K562 (cell line): ENCODE measurements around the gene ACTBL2. TPM values are rescaled to one million over a fixed set of nuclear protein-coding genes. Genes with fewer than 3 reads are reported as not detected.

Experiments
- ATAC-seq: fragments of 200-7000 bp; cut with Tn5 transposase; 3 replicates; pipeline ENCODE4 v1.9.1; 2020; ENCODE audit warnings: moderate library complexity
- BruUV-seq: library from RNA; stranded (reverse); fragments of 400-500 nt; replicated peaks from 2 replicates; lab custom pipeline; 2021; lab: Mats Ljungman, UMichigan
- CTCF ChIA-PET: fragments of 300-600 bp; formaldehyde crosslinking; extraction: SDS; loops from one replicate; lab custom pipeline; 2021; ENCODE audit warnings: low intra/inter-chr PET ratio; lab: Yijun Ruan, JAX
- POLR2A ChIA-PET: fragments of 300-600, 350-650 bp; sonication (Branson Sonifier 250); formaldehyde crosslinking; extraction: SDS; loops from one replicate; lab custom pipeline; 2021; ENCODE audit warnings: antibody characterized with exemption, inconsistent platforms; lab: Yijun Ruan, JAX
- DNase-seq, 4 experiments: peaks; one replicate each; pipeline versions ENCODE4 v3.0.0 to v3.0.0-alpha.2; 2011 to 2018; ENCODE audit warnings: low spot score in 3 of 4, mixed read lengths in 3 of 4; ENCODE audit errors: extremely low read depth in 1 of 4
- FAIRE-seq: peaks from 2 replicates; lab custom pipeline; 2011; peaks lifted over from hg19 to GRCh38; lab: Jason Lieb, UNC
- H2AFZ ChIP-seq: 2 replicates; pipeline ENCODE4 v1.6.0; 2011; ENCODE audit warnings: low read depth, low read length, control low read depth, inconsistent platforms
- H3K27ac ChIP-seq: fragments of 200-600 bp; 3 replicates; pipeline ENCODE4 v1.8.0; 2011; ENCODE audit warnings: low read depth, mild to moderate bottlenecking, control low read depth, inconsistent platforms, low read length, moderate library complexity, mixed read lengths; ENCODE audit errors: extremely low read depth
- H3K27me3 ChIP-seq, 2 experiments: fragments of 300-600 bp in 1 of 2; 2 replicates in 1 of 2; 3 replicates in 1 of 2; pipeline versions ENCODE4 v1.6.0 to v1.8.0; 2011; ENCODE audit warnings: inconsistent platforms in 2 of 2, low read length in 2 of 2, mild to moderate bottlenecking in 1 of 2, mixed read lengths in 1 of 2, moderate library complexity in 1 of 2; ENCODE audit not compliant: control insufficient read depth in 2 of 2, insufficient read depth in 2 of 2
- H3K36me3 ChIP-seq: fragments of 300-600 bp; 3 replicates; pipeline ENCODE4 v1.8.0; 2011; ENCODE audit warnings: mild to moderate bottlenecking, low read length, inconsistent platforms; ENCODE audit not compliant: control insufficient read depth, insufficient read depth
- H3K4me1 ChIP-seq, 2 experiments: fragments of 200-600 bp in 1 of 2; replicated peaks in 1 of 2; 2 replicates in 1 of 2; 3 replicates in 1 of 2; pipeline versions ENCODE4 v1.5.1 to v1.8.0; 2011; ENCODE audit warnings: inconsistent platforms in 2 of 2, low read length in 2 of 2, mild to moderate bottlenecking in 1 of 2, mixed read lengths in 1 of 2, moderate library complexity in 1 of 2; ENCODE audit not compliant: control insufficient read depth in 2 of 2, insufficient read depth in 2 of 2
- H3K4me2 ChIP-seq: 2 replicates; pipeline ENCODE4 v1.6.1; 2011; ENCODE audit warnings: low read length, control low read depth, inconsistent platforms, mixed read lengths; ENCODE audit not compliant: insufficient read depth
- H3K4me3 ChIP-seq: fragments of 200-600 bp; sonication (generic), shearing (Covaris generic); 2 replicates; pipeline ENCODE4 v1.5.1; 2016; ENCODE audit warnings: control low read depth, inconsistent platforms
- H3K79me2 ChIP-seq: fragments of 200-600 bp; 3 replicates; pipeline ENCODE4 v1.8.0; 2011; ENCODE audit warnings: low read length, inconsistent platforms; ENCODE audit not compliant: control insufficient read depth, insufficient read depth
- H3K9ac ChIP-seq, 2 experiments: 2 replicates each; pipeline versions ENCODE4 v1.6.0 to v1.6.1; 2011; ENCODE audit warnings: low read depth in 2 of 2, low read length in 2 of 2, control low read depth in 1 of 2, inconsistent platforms in 1 of 2, mild to moderate bottlenecking in 1 of 2, mixed read lengths in 1 of 2; ENCODE audit not compliant: insufficient read depth in 1 of 2
- H3K9me1 ChIP-seq: one replicate; pipeline ENCODE4 v1.6.0; 2011; ENCODE audit warnings: inconsistent platforms, mild to moderate bottlenecking, low read length, moderate library complexity; ENCODE audit not compliant: control insufficient read depth, insufficient read depth
- H3K9me3 ChIP-seq: replicated peaks from 2 replicates; pipeline ENCODE4 v1.5.1; 2011; ENCODE audit warnings: low read depth, low read length, inconsistent platforms; ENCODE audit not compliant: control insufficient read depth, insufficient read depth
- H4K20me1 ChIP-seq: replicated peaks from 2 replicates; pipeline ENCODE4 v1.6.1; 2011; ENCODE audit warnings: low read length, inconsistent platforms, mixed read lengths; ENCODE audit not compliant: control insufficient read depth, insufficient read depth
- ARNT ChIP-seq, 2 experiments: fragments of 450-650 bp; IDR thresholded peaks; 2 replicates each; pipeline ENCODE4 v1.6.1; 2016; ENCODE audit warnings: mild to moderate bottlenecking in 1 of 2
- BACH1 ChIP-seq: fragments of 200-800 bp; sonication (Bioruptor generic); IDR thresholded peaks from 2 replicates; pipeline ENCODE4 v1.6.1; 2016; ENCODE audit warnings: missing genetic modification characterization, missing compliant biosample characterization
- CAMTA2 ChIP-seq: fragments of 250-450 bp; sonication (Bioruptor Pico); conservative IDR thresholded peaks from 2 replicates; pipeline ENCODE4 v1.5.1; 2022
- CBFA2T3 ChIP-seq: fragments of 450-650 bp; IDR thresholded peaks from 2 replicates; pipeline ENCODE4 v1.6.1; 2017
- DPF2 ChIP-seq: fragments of 450-650 bp; IDR thresholded peaks from 2 replicates; pipeline ENCODE4 v1.6.1; 2016
- GABPA ChIP-seq: fragments of 200-800 bp; sonication (Bioruptor generic); conservative IDR thresholded peaks from 2 replicates; pipeline ENCODE4 v1.6.1; 2016; ENCODE audit warnings: low read depth, missing genetic modification characterization, missing compliant biosample characterization
- HDAC8 ChIP-seq: fragments of 450-650 bp; IDR thresholded peaks from 2 replicates; pipeline ENCODE4 v1.6.1; 2016; ENCODE audit warnings: mild to moderate bottlenecking, missing genetic modification characterization, moderate library complexity, missing compliant biosample characterization
- MAFG ChIP-seq: fragments of 450-650 bp; conservative IDR thresholded peaks from 2 replicates; pipeline ENCODE4 v1.6.1; 2016; ENCODE audit warnings: missing genetic modification characterization, missing compliant biosample characterization
- MED1 ChIP-seq: sonication (generic); formaldehyde crosslinking; IDR thresholded peaks from 2 replicates; pipeline ENCODE4 v1.8.1; 2023; ENCODE audit warnings: missing genetic modification reagents, borderline replicate concordance
- NFIC ChIP-seq: fragments of 450-650 bp; IDR thresholded peaks from 2 replicates; pipeline ENCODE4 v1.6.1; 2017; ENCODE audit warnings: mild to moderate bottlenecking, inconsistent platforms
- NR2C2 ChIP-seq, 2 experiments: fragments of 200-800 bp in 1 of 2; sonication (Bioruptor generic) in 1 of 2; sonication (generic) in 1 of 2; formaldehyde crosslinking in 1 of 2; IDR thresholded peaks; 2 replicates each; pipeline versions ENCODE4 v1.6.1 to v1.8.0; 2016 to 2022; ENCODE audit warnings: mild to moderate bottlenecking in 1 of 2, missing compliant biosample characterization in 1 of 2, missing genetic modification characterization in 1 of 2, missing genetic modification reagents in 1 of 2
- POU5F1 ChIP-seq: fragments of 150-350 bp; IDR thresholded peaks from 2 replicates; pipeline ENCODE4 v1.6.1; 2014; ENCODE audit warnings: borderline replicate concordance, low read length, low read depth, mild to moderate bottlenecking; ENCODE audit not compliant: partially characterized antibody
- SOX6 ChIP-seq: fragments of 450-650 bp; IDR thresholded peaks from 2 replicates; pipeline ENCODE4 v1.6.1; 2014; ENCODE audit warnings: mild to moderate bottlenecking
- YY1 ChIP-seq, 3 experiments: IDR thresholded peaks; 2 replicates each; pipeline ENCODE4 v1.6.1; 2011; ENCODE audit warnings: low read length in 2 of 3, mild to moderate bottlenecking in 2 of 3, moderate library complexity in 2 of 3, borderline replicate concordance in 1 of 3, control low read depth in 1 of 3, low read depth in 1 of 3; ENCODE audit not compliant: insufficient read depth in 3 of 3, insufficient replicate concordance in 2 of 3, control insufficient read depth in 1 of 3, insufficient read length in 1 of 3; ENCODE audit errors: extremely low read depth in 1 of 3
- WGBS: fragments of 100-300 bp; shearing (Covaris generic); methylation state at CpG from one replicate; pipeline ENCODE4 v1.1.6; 2016; ENCODE audit warnings: low coverage, mixed read lengths; ENCODE audit not compliant: insufficient coverage; ENCODE audit errors: missing lambda C conversion rate; 5-methylcytosine and 5-hydroxymethylcytosine counted together
- in situ Hi-C: fragments of 300-500 bp; cut with MboI; formaldehyde crosslinking; loops from 4 replicates; pipeline ENCODE4 v1.15.0; 2018; ENCODE audit warnings: inconsistent platforms, mixed read lengths
- intact Hi-C: fragments of 100-400 bp; cut with micrococcal nuclease; formaldehyde crosslinking; loops from 2 replicates; pipeline ENCODE4 v1.14.2; 2022
- polyA plus RNA-seq, 8 experiments: library from polyadenylated mRNA; depleted of rRNA in 4 of 8; stranded (reverse) in 5 of 8; unstranded in 3 of 8; fragments of >200 nt; fragmentation: Nextera tagmentation in 2 of 8; fragmentation: Illumina TruSeq in 1 of 8; extraction: Ambion mirVana in 2 of 8; extraction: Trizol in 1 of 8; gene quantifications; 2 replicates each; pipeline versions ENCODE4 v1.2.1 to v1.2.3, GENCODE V29; 2011 to 2014; ENCODE audit warnings: inconsistent platforms in 1 of 8, missing spikeins in 1 of 8
- total RNA-seq, 7 experiments: library from RNA; depleted of rRNA in 6 of 7; stranded (reverse); fragments of >200 nt in 6 of 7; fragmentation: Illumina TruSeq in 2 of 7; extraction: Trizol in 2 of 7; gene quantifications; 2 replicates each; pipeline versions ENCODE4 v1.2.1 to v1.2.3, GENCODE V29; 2011 to 2021; ENCODE audit warnings: low replicate concordance in 1 of 7
- TF ChIP-seq, protein P1 (sequence below): fragments of 450-650 bp; formaldehyde crosslinking; IDR thresholded peaks from 2 replicates; pipeline ENCODE4 v1.4.0; 2022; ENCODE audit warnings: missing genetic modification characterization
- TF ChIP-seq, protein P2 (sequence below): fragments of 450-650 bp; IDR thresholded peaks from 2 replicates; pipeline ENCODE4 v1.6.1; 2016; ENCODE audit warnings: low read depth, mild to moderate bottlenecking, moderate library complexity

Gene ACTBL2
- total and polyA plus RNA-seq, 9 of the 15 experiments (the other 6 are each of a cell fraction or from before 2014, with no cell fraction given), result not detected

DNA sequence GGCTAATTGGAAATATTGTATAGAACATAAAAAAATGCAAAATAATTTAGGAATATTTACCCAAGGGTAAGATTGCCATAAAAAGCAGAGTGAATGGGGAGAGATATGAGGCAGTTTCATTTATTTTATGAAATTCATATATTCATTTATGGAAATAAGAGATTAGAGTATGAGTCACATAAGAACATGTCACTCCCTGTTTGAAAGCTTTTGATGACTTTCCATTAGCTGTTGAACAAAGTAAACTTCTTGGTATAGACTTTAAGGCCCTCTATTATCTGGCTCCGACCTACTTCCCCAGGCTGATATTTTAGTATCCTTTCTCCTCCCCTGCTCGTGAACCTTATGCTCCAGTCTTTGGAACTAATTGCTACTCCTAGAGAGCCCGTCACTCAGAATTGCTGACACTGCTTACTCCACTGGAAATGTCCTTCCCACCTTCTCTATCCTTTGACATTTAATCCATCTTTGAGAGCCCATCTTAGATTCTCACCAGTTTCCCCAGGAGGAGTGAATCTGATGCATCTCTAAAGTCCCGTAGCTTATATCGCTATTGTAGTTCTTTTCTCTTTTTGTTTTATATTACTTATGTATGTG is 8.9 kb upstream of the ACTBL2 start (continued):
- TF ChIP-seq MED1 (CRISPR knock-in tag) (no peak), DPF2 (no peak), MAFG (tag) (peak; percentile 76), YY1 (IDR thresholded peaks at IDR 0.05; ENCODE audit: borderline replicate concordance in 1 of 3, control insufficient read depth in 1 of 3, extremely low read depth in 1 of 3, insufficient read depth in 3 of 3, insufficient read length in 1 of 3, insufficient replicate concordance in 2 of 3, low read depth in 1 of 3, low read length in 2 of 3) (no peak), ARNT (IDR thresholded peaks at IDR 0.05) (no peak), BACH1 (tag) (no peak)

DNA sequence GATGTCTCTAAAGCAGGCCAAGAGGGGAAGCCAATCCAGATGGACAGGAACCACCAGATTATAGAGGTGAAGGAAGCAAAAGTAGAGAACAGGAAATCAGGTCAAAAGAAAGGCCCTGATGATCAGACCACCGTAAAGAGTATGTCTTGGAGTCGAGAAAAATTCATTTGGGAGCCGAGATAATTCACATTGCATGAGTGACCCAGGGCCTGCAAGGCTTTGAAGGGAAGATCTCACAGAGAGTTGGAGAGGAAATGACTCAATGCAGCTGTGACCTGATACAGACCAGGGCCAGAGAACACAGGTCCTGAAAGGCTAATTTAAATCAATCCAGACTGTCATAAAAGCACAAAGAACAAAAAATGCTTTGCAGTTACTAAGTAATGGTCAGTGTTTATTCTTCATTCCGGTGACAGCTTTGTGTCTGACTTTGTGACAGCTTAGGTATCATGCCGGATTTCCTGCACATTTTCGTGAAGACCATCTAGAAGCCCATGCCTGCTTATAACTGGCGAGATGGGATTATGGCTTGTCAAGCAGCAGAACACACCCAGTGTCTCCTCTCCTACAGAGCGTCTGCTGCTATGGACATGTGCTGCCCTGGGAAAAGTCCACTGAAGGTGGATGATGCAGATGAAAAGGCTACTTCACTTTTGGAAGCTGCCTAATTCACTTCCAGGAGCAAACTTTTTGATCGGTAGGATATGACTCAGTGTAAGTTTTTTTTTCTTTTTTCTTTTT is 5.8 kb upstream of the ACTBL2 start:
- Histone ChIP-seq H3K4me1 (peaks cover 0 to 4% of the 10 kb centered on the region in 2 experiments; a peak in 1 of 5 replicates), H3K27me3 (no peaks in the 10 kb centered on the region), H3K4me2 (0 out of 2 replicates have a peak overlapping the region, but pooled peaks have one; percentile 32), H3K9me1 (no peaks in the 10 kb centered on the region), H2AFZ (peak overlapping the region; percentile 68), H3K4me3 (no peak overlapping the region), H3K27ac (peak overlapping the region; percentile 33; the same call in 2 of the 3 replicates), H3K79me2 (no peaks in the 10 kb centered on the region), H4K20me1 (no peaks in the 10 kb centered on the region; the same call in 1 of the 2 replicates), H3K9me3 (no peaks in the 10 kb centered on the region), H3K9ac (no peak overlapping the region; a peak in 1 of 4 replicates), H3K36me3 (no peaks in the 10 kb centered on the region)
- ATAC-seq, result peak; percentile 51; the same call in 2 of the 3 replicates
- intact Hi-C loops, result no loop called here
- 12% methylated on average over 9 of the region's 9 CpGs for WGBS
- peak; percentile 84 for FAIRE-seq
- peak in 2 of 4 experiments; percentile 8 to 15 for DNase-seq
- in situ Hi-C loops, result loop anchor here (25.0 kb wide), 1 partner anchor 974 kb away; the partner anchor contains the start of gene PLK2
- BruUV-seq, result no TSS peak
- CTCF ChIA-PET, result no interaction called here
- POLR2A ChIA-PET, result interaction anchor here (0.7 kb wide), 1 partner anchor 55 kb away, joined by 3 read pairs; no protein-coding TSS in a partner anchor
- no peak for TF ChIP-seq HDAC8 (tag)
- peak; percentile 10; the same call in 1 of the 2 replicates for TF ChIP-seq CBFA2T3
- TF ChIP-seq SOX6, result no peak
- TF ChIP-seq NFIC, result peak; percentile 24; the same call in 1 of the 2 replicates
- TF ChIP-seq, protein P1, sequence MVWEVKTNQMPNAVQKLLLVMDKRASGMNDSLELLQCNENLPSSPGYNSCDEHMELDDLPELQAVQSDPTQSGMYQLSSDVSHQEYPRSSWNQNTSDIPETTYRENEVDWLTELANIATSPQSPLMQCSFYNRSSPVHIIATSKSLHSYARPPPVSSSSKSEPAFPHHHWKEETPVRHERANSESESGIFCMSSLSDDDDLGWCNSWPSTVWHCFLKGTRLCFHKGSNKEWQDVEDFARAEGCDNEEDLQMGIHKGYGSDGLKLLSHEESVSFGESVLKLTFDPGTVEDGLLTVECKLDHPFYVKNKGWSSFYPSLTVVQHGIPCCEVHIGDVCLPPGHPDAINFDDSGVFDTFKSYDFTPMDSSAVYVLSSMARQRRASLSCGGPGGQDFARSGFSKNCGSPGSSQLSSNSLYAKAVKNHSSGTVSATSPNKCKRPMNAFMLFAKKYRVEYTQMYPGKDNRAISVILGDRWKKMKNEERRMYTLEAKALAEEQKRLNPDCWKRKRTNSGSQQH, result 0 out of 2 replicates have a peak, but pooled peaks have one; percentile 23
- TF ChIP-seq POU5F1, result no peak
- TF ChIP-seq, protein P2, sequence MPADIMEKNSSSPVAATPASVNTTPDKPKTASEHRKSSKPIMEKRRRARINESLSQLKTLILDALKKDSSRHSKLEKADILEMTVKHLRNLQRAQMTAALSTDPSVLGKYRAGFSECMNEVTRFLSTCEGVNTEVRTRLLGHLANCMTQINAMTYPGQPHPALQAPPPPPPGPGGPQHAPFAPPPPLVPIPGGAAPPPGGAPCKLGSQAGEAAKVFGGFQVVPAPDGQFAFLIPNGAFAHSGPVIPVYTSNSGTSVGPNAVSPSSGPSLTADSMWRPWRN, result no peak
- no peak for TF ChIP-seq CAMTA2 (CRISPR knock-in tag)
- TF ChIP-seq GABPA, result 0 out of 2 replicates have a peak, but pooled peaks have one; percentile 23
- no peak for TF ChIP-seq NR2C2 (CRISPR knock-in tag; IDR thresholded peaks at IDR 0.05)
- peak; percentile 27; the same call in 1 of the 2 replicates for TF ChIP-seq NR2C2 (tag; IDR thresholded peaks at IDR 0.05)
